Memory B cell (primary cell): Measurements from ENCODE around the gene MED13L.

Source experiments
- ATAC-seq: fragments of 150-1000 bp; cut with Tn5 transposase; 2 replicates; pipeline ENCODE4 v1.10.0; 2021; ENCODE audit warnings: low read depth, mild to moderate bottlenecking, moderate library complexity
- DNase-seq, 2 donors: peaks; one replicate each; pipeline ENCODE4 v3.0.0; 2022; ENCODE audit warnings: low spot score in 2 of 2
- H3K27ac Mint-ChIP-seq: one replicate; pipeline ENCODE4 v1.8.0; 2022; ENCODE audit warnings: mild to moderate bottlenecking, moderate library complexity, mixed read lengths
- H3K27me3 Mint-ChIP-seq: one replicate; pipeline ENCODE4 v1.8.0; 2022; ENCODE audit warnings: mixed read lengths
- H3K36me3 Mint-ChIP-seq: one replicate; pipeline ENCODE4 v1.8.0; 2022; ENCODE audit warnings: mild to moderate bottlenecking, mixed read lengths
- H3K4me1 Mint-ChIP-seq: one replicate; pipeline ENCODE4 v1.8.0; 2022; ENCODE audit warnings: mixed read lengths
- H3K4me3 Mint-ChIP-seq: one replicate; pipeline ENCODE4 v1.8.0; 2022; ENCODE audit warnings: mild to moderate bottlenecking, moderate library complexity, mixed read lengths
- H3K9me3 Mint-ChIP-seq: one replicate; pipeline ENCODE4 v1.8.0; 2022; ENCODE audit warnings: mixed read lengths

The MED13L gene

DNA sequence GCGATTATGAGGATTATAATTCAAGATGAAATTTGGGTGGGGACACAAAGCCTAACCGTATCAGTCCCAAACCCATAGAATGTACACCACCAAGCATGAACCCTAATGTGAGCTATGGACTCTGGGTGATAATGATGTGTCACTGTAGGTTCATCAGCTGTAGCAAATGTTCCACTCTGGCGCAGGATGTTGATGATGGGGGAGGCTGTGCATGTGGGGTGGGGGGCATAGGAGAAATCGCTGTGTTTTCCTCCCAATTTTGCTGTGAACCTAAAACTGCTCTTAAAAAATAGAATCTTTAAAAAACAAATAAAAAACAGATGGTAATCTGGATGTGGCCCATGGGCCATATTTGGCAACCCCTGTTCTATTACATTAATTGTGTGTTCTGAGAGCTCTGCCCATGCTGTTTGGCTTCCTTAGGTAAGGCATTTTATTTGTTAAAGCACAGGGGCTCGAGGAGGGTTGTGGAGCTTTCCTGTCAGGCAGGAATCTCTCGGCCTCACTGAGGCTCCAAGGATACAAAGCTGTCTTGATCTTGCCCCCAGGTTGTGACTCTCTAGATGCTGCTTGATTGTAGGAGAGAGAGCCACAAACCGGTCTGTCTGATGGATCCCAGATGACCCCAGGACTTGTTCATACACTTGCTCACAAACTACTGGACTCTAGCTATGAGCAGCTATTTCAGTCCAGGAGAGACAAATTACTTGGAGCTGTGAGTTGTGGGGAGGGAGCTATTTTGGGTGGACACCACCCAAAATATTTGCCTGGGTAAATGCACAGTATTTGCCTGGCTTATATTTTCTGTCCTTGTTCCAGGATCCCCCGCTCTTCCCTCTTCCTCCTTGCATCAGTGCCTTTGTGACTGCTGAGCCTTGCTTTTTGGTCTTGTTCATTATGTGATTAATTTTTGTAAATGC, 340.2 kb downstream of the MED13L start:
- H3K27ac Mint-ChIP-seq = no peak overlapping the region
- H3K9me3 Mint-ChIP-seq = peaks cover 8% of the 10 kb centered on the region
- H3K4me1 Mint-ChIP-seq = no peaks in the 10 kb centered on the region
- ATAC-seq = no peak
- DNase-seq = no peak
- H3K36me3 Mint-ChIP-seq = peaks cover 4% of the 10 kb centered on the region
- peaks cover 2% of the 10 kb centered on the region for H3K27me3 Mint-ChIP-seq
- H3K4me3 Mint-ChIP-seq = no peak overlapping the region

DNA sequence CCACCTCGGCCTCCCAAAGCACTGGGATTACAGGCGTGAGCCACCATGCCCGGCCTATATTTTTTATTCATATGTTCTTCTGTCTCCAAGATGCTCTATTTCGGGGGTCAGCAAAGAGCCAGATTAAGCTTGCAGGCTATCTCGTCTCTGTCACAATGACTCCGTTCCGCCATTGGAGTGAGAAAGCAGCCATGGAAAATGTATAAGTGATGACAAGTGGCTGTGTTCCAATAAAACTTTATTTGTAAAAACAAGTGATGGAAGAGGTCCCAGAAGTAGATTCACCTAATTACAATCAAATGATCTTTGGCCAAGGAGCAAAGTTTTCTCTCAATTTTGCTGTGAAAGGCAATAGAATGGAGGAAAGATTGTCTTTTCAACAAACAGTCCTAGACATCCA, 342.6 kb downstream of the MED13L start:
- Mint-ChIP-seq H3K9me3 (peaks cover 8% of the 10 kb centered on the region), H3K36me3 (peaks cover 4% of the 10 kb centered on the region), H3K27ac (no peak overlapping the region), H3K4me1 (no peaks in the 10 kb centered on the region), H3K4me3 (no peak overlapping the region), H3K27me3 (peaks cover 4% of the 10 kb centered on the region)
- DNase-seq (no peak), ATAC-seq (no peak)

DNA sequence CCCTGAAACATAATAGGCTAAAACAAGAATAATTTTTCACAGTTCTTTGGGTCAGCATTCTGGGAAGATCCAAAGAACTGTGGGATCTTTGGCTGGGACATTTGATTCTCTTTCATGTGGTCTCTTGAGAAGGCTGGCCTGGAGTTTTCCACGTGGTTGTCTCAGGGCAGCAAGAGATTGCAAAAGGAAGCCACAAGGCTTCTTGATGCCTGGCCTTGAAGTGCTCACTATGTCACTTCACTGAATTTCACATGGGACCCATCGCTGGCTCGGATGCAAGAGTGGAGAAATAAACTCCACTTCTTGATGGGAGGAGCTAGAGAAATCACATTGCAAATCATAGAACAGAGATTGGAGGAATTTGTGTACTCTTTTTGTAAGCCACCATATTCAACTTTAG, 343.4 kb downstream of the MED13L start:
- no peaks in the 10 kb centered on the region for H3K4me1 Mint-ChIP-seq
- peaks cover 4% of the 10 kb centered on the region for H3K27me3 Mint-ChIP-seq

DNA sequence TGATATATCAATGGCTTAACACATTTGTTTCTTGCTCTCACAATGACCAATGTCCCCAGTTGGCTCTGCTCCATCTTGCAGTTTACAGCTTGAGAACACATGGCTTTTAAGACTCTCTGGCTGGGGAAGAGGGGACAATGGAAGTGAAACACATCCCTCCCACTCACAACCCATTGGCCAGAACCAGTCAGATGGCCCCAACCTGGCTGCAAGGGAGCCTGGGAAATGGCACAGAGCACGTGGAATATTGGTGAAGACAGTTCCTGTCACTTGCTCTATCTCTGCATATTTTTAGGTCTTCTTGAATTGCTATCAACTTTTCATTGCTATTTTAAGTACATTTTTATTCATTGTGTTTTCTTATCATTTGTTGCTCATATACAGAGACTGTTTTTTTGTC, 345.4 kb downstream of the MED13L start:
- no peak for ATAC-seq
- H3K36me3 Mint-ChIP-seq = no peaks in the 10 kb centered on the region
- no peaks in the 10 kb centered on the region for H3K4me1 Mint-ChIP-seq
- H3K27me3 Mint-ChIP-seq = peaks cover 10% of the 10 kb centered on the region
- no peak overlapping the region for H3K4me3 Mint-ChIP-seq
- no peak for DNase-seq
- H3K9me3 Mint-ChIP-seq = no peaks in the 10 kb centered on the region
- no peak overlapping the region for H3K27ac Mint-ChIP-seq

More for the DNA sequence above, 343.4 kb downstream of the MED13L start:
- H3K27ac Mint-ChIP-seq = no peak overlapping the region
- peaks cover 5% of the 10 kb centered on the region for H3K9me3 Mint-ChIP-seq
- ATAC-seq (no peak), DNase-seq (no peak)
- peaks cover 1% of the 10 kb centered on the region for H3K36me3 Mint-ChIP-seq
- no peak overlapping the region for H3K4me3 Mint-ChIP-seq

DNA sequence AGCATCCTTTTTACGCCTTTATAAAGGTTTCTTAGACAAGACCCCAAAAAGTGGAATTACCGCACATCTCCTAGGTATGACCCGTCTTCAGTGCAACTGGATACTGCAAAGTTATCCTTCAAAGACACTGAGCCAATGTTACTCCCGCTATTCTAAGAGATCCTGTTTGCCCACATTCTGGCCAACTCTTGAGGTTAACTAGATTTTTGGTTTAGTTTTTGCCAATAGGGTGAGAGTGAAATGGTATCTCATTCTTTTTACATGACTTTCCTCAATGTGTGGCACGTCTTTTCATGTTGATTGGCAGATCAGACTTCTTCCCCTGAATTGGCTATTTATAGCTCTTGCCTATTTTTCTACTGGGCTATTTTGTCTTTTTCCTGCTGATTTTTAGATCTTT, 347.2 kb downstream of the MED13L start:
- H3K36me3 Mint-ChIP-seq = no peaks in the 10 kb centered on the region
- peaks cover 12% of the 10 kb centered on the region for H3K27me3 Mint-ChIP-seq
- no peak overlapping the region for H3K4me3 Mint-ChIP-seq
- no peak overlapping the region for H3K27ac Mint-ChIP-seq
- no peak for DNase-seq
- no peak for ATAC-seq
- H3K9me3 Mint-ChIP-seq = no peaks in the 10 kb centered on the region
- H3K4me1 Mint-ChIP-seq = no peaks in the 10 kb centered on the region

DNA sequence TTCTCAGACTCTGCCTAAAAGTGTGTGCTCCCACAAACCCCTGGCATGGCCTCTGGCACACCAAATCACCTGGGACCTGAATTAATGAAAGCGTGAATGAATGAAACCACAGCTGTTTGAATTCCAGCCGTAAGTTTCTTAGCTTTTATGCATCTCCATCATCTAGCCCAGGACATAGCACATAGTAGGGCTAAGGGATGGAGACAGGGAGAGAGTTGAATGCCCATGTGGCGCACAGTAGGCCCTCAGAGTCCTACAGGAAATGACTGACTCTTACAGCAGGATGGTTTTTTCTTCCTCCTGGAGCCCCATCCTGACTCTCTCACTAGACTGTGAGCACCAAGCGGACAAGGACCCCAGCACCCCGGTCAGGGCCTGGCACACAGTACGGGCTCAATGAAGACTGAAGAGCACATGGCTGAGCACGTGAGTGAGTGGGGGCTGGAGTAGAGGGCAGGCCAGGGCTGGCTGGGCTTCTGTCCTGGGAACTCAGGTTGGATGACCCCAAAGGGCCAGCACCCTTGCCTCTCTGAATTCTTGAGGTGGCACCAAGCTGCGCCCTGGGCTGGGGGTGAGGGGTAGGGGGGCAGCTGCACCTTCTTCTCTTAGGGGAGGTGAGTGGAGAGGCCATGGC, 351.3 kb downstream of the MED13L start:
- peaks cover 23% of the 10 kb centered on the region for H3K27me3 Mint-ChIP-seq
- no peaks in the 10 kb centered on the region for H3K4me1 Mint-ChIP-seq
- ATAC-seq (no peak), DNase-seq (no peak)
- peaks cover 6% of the 10 kb centered on the region for H3K36me3 Mint-ChIP-seq
- H3K9me3 Mint-ChIP-seq = peaks cover 9% of the 10 kb centered on the region
- no peak overlapping the region for H3K27ac Mint-ChIP-seq
- H3K4me3 Mint-ChIP-seq = no peak overlapping the region

DNA sequence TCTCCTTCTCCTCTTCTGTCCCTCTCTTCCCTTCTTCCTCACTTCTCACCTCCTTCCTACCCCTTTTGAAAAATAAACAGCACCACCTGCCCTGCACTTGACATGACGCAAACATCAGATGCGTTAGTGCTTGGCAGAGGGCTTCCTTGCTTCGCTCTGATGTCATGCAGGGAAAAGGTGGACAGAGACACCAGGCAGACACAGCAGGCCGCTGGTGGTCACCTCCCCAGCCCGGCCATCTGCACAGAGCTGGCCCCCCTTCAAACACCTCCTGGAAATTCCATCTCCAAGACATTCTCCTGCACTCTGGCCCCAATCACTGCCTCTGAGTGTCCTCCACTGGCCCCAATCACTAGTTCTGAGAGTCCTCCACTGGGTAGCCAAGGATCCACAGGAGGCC, 353.6 kb downstream of the MED13L start:
- Mint-ChIP-seq H3K27ac (no peak overlapping the region), H3K27me3 (peaks cover 26% of the 10 kb centered on the region), H3K36me3 (peaks cover 6% of the 10 kb centered on the region), H3K4me3 (no peak overlapping the region), H3K4me1 (no peaks in the 10 kb centered on the region), H3K9me3 (peaks cover 9% of the 10 kb centered on the region)
- ATAC-seq (no peak), DNase-seq (no peak)

DNA sequence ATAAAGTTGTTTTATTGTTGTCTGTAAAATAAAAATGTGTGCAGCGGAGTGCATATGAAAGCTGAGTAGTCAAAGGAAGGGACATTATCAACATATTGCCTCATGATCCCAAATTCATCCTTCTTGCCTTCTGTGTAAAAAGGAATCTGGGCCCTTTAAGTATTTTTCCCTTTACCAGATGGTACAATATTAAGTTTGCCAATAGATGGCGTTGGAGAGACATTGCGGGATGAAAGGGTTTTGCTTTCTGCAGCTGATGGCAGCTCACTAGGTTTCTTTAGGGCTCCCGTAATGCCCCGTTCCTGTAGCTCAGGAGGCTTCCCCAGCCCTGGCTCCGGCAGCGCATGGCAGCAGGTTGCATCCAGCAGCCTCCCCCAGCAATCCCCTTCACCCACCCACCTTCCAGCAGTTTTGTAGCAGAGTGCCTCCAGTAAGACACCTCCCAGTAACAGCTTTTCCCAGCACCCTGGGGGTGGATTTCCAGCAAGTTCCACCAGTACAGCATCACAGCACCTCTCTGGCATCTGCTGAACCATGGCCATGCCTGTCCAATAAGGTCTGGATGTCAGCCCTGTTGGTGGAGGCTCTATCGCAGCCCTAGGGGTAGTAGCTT, 354.4 kb downstream of the MED13L start:
- no peak overlapping the region for H3K27ac Mint-ChIP-seq
- peaks cover 6% of the 10 kb centered on the region for H3K36me3 Mint-ChIP-seq
- ATAC-seq (no peak), DNase-seq (no peak)
- H3K27me3 Mint-ChIP-seq = peaks cover 26% of the 10 kb centered on the region
- H3K9me3 Mint-ChIP-seq = peaks cover 9% of the 10 kb centered on the region
- no peaks in the 10 kb centered on the region for H3K4me1 Mint-ChIP-seq
- H3K4me3 Mint-ChIP-seq = no peak overlapping the region

DNA sequence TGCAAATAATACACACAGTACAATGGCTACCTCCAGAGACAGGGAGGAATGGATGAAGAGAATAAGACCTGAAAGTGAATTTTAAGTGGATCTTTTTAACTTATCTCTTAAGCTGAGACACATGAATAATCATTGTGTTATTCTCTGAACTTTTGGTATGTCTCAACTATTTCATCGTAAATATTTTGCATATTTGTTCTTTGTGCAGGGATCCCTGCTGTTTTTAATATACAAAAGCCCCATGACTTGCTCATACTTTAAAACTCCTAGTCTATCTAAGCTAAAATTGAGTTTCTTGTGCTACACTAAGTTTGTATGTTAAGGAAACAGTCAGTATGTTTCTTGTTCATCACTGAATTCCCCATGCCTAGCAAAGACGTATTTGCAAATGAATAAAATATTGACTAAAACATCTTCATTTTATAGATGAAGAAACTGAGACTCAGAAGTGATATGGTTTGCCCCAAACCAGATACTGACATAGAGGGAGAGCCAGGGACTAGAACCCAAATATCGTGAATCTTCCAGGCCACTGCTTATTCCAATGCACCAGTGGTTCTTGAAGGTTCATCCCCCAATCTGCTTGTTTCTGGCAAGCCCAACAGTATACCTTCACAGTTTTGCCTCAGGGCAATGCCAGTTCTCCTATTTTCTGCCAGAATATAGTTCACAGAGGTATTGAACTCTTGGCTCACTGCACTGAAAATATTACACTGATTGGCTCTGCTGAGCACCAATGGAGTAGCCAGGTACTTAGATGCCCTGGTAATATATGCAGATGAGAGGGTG, 356.9 kb downstream of the MED13L start:
- no peak overlapping the region for H3K27ac Mint-ChIP-seq
- H3K36me3 Mint-ChIP-seq = peaks cover 6% of the 10 kb centered on the region
- peaks cover 9% of the 10 kb centered on the region for H3K9me3 Mint-ChIP-seq
- no peak for DNase-seq
- no peaks in the 10 kb centered on the region for H3K4me1 Mint-ChIP-seq
- H3K4me3 Mint-ChIP-seq = no peak overlapping the region
- peaks cover 24% of the 10 kb centered on the region for H3K27me3 Mint-ChIP-seq
- ATAC-seq = no peak

DNA sequence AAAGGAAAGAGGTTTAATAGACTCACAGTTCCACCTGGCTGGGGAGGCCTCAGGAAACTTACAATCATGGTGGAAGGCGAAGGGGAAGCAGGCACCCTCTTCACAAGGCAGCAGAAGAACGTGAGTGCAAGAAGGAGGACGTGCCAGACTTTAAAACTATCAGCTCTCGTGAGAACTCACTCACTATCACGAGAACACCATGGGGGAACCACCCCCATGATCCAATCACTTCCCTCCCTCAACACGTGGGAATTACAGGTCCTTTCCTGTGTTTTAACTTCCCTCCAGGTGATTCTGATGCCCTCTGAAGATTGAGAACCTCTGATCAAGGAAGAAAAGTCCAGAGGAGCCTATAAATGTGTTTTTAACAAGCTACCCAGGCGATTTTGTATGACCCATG, 358.7 kb downstream of the MED13L start:
- H3K27me3 Mint-ChIP-seq = peaks cover 20% of the 10 kb centered on the region

DNA sequence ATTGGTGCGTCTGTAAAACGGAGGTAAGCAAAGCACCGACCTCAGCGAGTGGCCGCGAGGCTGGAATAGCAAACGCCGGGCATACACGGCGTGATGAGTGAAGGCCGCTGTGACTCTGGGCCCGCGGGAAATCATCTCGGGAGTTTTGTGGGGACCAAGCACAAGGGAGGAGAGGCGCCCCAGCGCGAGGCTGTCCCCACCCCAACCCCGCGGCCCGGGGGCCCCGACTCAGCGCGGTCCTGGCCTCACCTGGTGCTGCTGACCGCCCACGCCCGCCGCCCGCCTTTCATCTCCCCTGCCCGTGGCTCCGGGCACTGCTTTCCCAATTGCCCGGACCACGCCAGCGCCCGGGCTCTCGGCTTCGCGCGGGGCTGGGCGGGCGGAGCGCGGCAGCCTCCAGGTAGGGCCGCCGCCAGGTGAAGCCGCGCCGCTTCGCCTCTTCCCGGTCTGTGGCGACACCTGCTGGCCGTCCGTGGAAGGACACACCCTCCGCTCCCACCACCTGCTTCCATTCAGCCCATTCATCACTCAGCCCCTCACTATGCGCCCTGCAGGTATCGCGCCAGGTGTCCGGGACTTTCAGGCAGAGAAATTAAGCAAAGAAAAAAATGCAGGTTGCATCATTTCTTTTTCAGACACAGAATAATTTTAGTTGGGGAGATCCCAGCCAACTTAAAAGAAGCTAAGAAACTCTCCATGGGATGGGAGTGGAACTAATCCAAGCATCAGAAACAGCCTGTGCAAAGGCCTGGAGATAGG, 360.4 kb downstream of the MED13L start:
- peak; percentile 83 for ATAC-seq
- Mint-ChIP-seq H3K9me3 (peaks cover 3% of the 10 kb centered on the region), H3K4me1 (no peaks in the 10 kb centered on the region), H3K27me3 (peaks cover 19% of the 10 kb centered on the region), H3K36me3 (no peaks in the 10 kb centered on the region), H3K4me3 (peak overlapping the region; percentile 22), H3K27ac (no peak overlapping the region)
- DNase-seq = peak; percentile 75 to 83

More for the DNA sequence above, 358.7 kb downstream of the MED13L start:
- no peak overlapping the region for H3K4me3 Mint-ChIP-seq
- no peaks in the 10 kb centered on the region for H3K4me1 Mint-ChIP-seq
- ATAC-seq (no peak), DNase-seq (no peak)
- peak overlapping the region; percentile 20 for H3K27ac Mint-ChIP-seq
- peaks cover 6% of the 10 kb centered on the region for H3K9me3 Mint-ChIP-seq
- H3K36me3 Mint-ChIP-seq = peaks cover 2% of the 10 kb centered on the region

DNA sequence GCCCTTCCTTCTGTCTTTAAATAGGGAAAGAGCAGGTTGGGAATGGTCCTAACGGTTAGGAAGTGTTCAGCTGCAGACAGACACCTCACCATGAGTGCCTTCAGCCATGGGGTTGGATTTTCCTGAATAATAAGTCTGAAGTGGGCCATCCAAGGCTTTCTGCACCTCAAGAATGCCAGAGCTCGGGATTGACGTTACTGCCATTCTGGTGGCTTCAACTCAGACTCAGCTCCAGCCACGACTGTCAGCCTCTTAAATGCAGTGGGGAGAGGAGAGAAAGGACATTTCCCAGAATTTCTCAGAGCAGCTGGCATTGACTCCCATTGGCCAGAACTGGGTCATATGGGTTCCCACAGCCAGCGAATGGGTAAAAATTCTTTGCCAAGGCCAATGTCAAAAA, 363.4 kb downstream of the MED13L start:
- ATAC-seq (no peak), DNase-seq (no peak)
- no peak overlapping the region for H3K27ac Mint-ChIP-seq
- H3K4me1 Mint-ChIP-seq = no peaks in the 10 kb centered on the region
- H3K27me3 Mint-ChIP-seq = peaks cover 14% of the 10 kb centered on the region
- peaks cover 2% of the 10 kb centered on the region for H3K9me3 Mint-ChIP-seq
- no peaks in the 10 kb centered on the region for H3K36me3 Mint-ChIP-seq
- no peak overlapping the region for H3K4me3 Mint-ChIP-seq

DNA sequence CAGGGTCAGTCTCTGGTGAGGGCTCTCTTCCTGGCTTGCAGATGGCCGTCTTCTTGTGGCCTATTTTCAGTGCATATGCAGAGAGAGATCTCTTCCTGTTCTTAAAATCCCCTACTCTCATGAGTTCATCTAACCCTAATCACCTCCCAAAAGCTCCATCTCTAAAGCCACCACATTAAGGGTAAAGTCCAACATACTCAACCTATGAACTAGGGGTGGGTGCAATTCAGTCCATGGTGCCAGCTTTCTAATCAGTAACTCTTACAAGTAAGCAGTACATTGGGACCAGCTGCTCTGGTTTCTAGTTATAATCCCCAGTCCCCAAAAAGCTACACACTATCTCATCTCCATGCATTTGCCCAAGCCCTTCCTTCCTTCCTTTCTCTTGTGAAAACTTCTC, 365.1 kb downstream of the MED13L start:
- Mint-ChIP-seq H3K4me3 (no peak overlapping the region), H3K9me3 (peaks cover 2% of the 10 kb centered on the region), H3K4me1 (no peaks in the 10 kb centered on the region), H3K36me3 (no peaks in the 10 kb centered on the region), H3K27me3 (peaks cover 15% of the 10 kb centered on the region), H3K27ac (no peak overlapping the region)
- ATAC-seq = no peak
- DNase-seq = no peak
